K562 (cell line): Measurements from ENCODE around the gene ENKUR. TPM values are rescaled to one million over a fixed set of nuclear protein-coding genes. Genes with fewer than 3 reads are reported as not detected.
A peak's percentile ranks its signal among the peaks of the same experiment; 100 is the strongest.

Experiments
- BCOR ChIP-seq: fragments of 450-650 bp; IDR thresholded peaks from 2 replicates; pipeline ENCODE4 v1.6.1; 2016
- CBFA2T3 ChIP-seq: fragments of 450-650 bp; IDR thresholded peaks from 2 replicates; pipeline ENCODE4 v1.6.1; 2017
- COPS2 ChIP-seq: fragments of 450-650 bp; conservative IDR thresholded peaks from 2 replicates; pipeline ENCODE4 v1.6.1; 2016; ENCODE audit warnings: mild to moderate bottlenecking, moderate library complexity
- ELF2 ChIP-seq: fragments of 250-450 bp; sonication (Bioruptor Pico); IDR thresholded peaks from 2 replicates; pipeline ENCODE4 v1.5.0; 2021; ENCODE audit warnings: mild to moderate bottlenecking
- JUN ChIP-seq, 2 experiments: sonication (generic) in 1 of 2; formaldehyde crosslinking in 1 of 2; IDR thresholded peaks; 2 replicates each; pipeline versions ENCODE4 v1.6.1 to v1.8.0; 2012 to 2022; ENCODE audit warnings: borderline replicate concordance in 2 of 2, mild to moderate bottlenecking in 2 of 2, improper control_type of control experiment in 1 of 2, low read depth in 1 of 2, low read length in 1 of 2, missing genetic modification reagents in 1 of 2
- KLF1 ChIP-seq: fragments of 450-650 bp; IDR thresholded peaks from 2 replicates; pipeline ENCODE4 v1.6.1; 2016; ENCODE audit warnings: missing genetic modification characterization, missing compliant biosample characterization
- KLF16 ChIP-seq: IDR thresholded peaks from 2 replicates; pipeline ENCODE4 v1.6.1; 2016; ENCODE audit warnings: antibody characterized with exemption
- MIER1 ChIP-seq: fragments of 450-650 bp; IDR thresholded peaks from 2 replicates; pipeline ENCODE4 v1.6.1; 2016; ENCODE audit warnings: antibody characterized with exemption, mild to moderate bottlenecking, low read depth
- PHB ChIP-seq: fragments of 250-450 bp; sonication (Bioruptor Pico); IDR thresholded peaks from 2 replicates; pipeline ENCODE4 v1.5.0; 2021
- RB1 ChIP-seq: fragments of 450-650 bp; IDR thresholded peaks from 2 replicates; pipeline ENCODE4 v1.6.1; 2017; ENCODE audit warnings: low read depth, mild to moderate bottlenecking
- RBM22 ChIP-seq: fragments of 200-400 bp; formaldehyde crosslinking; IDR thresholded peaks from 2 replicates; pipeline ENCODE4 v1.6.1; 2018; ENCODE audit warnings: low read length, low read depth; ENCODE audit not compliant: poor library complexity, severe bottlenecking
- RBM39 ChIP-seq: fragments of 200-400 bp; formaldehyde crosslinking; optimal IDR thresholded peaks from 2 replicates; pipeline ENCODE3; 2018; ENCODE audit warnings: low read depth, low read length
- SETDB1 ChIP-seq: IDR thresholded peaks from one replicate; pipeline ENCODE4 v1.6.1; 2012; ENCODE audit warnings: low read length, control low read depth, inconsistent platforms
- SMARCC2 ChIP-seq: fragments of 450-650 bp; IDR thresholded peaks from 2 replicates; pipeline ENCODE4 v1.6.1; 2017; ENCODE audit warnings: antibody characterized with exemption, moderate library complexity, mild to moderate bottlenecking, low read depth
- STAG1 ChIP-seq: sonication (generic); formaldehyde crosslinking; IDR thresholded peaks from 2 replicates; pipeline ENCODE4 v1.5.0; 2020; ENCODE audit warnings: missing genetic modification reagents, borderline replicate concordance
- WHSC1 ChIP-seq: IDR thresholded peaks from one replicate; pipeline ENCODE4 v1.6.1; 2012; ENCODE audit warnings: low read length, control low read depth, inconsistent platforms
- ZFPM2 ChIP-seq: fragments of 250-450 bp; sonication (Bioruptor Pico); IDR thresholded peaks from 2 replicates; pipeline ENCODE4 v1.5.1; 2022; ENCODE audit warnings: mild to moderate bottlenecking
- ZKSCAN1 ChIP-seq: fragments of 150-350 bp; IDR thresholded peaks from 2 replicates; pipeline ENCODE4 v1.6.1; 2016; ENCODE audit warnings: low read depth, low read length
- ZNF175 ChIP-seq: fragments of 200-800 bp; sonication (Bioruptor generic); IDR thresholded peaks from 2 replicates; pipeline ENCODE4 v1.6.1; 2016; ENCODE audit warnings: low read depth, mild to moderate bottlenecking, missing genetic modification characterization, missing compliant biosample characterization
- ZNF23 ChIP-seq: fragments of 250-450 bp; sonication (Bioruptor Pico); IDR thresholded peaks from 2 replicates; pipeline ENCODE4 v1.4.0; 2020; ENCODE audit warnings: mild to moderate bottlenecking
- ZNF431 ChIP-seq: sonication (generic); formaldehyde crosslinking; IDR thresholded peaks from 2 replicates; pipeline ENCODE4 v1.8.0; 2022; ENCODE audit warnings: mild to moderate bottlenecking, missing genetic modification reagents
- ZNF583 ChIP-seq: fragments of 250-450 bp; sonication (Bioruptor Pico); IDR thresholded peaks from 2 replicates; pipeline ENCODE4 v1.4.0; 2020
- polyA plus RNA-seq, 8 experiments: library from polyadenylated mRNA; depleted of rRNA in 4 of 8; stranded (reverse) in 5 of 8; unstranded in 3 of 8; fragments of >200 nt; fragmentation: Nextera tagmentation in 2 of 8; fragmentation: Illumina TruSeq in 1 of 8; extraction: Ambion mirVana in 2 of 8; extraction: Trizol in 1 of 8; gene quantifications; 2 replicates each; pipeline versions ENCODE4 v1.2.1 to v1.2.3, GENCODE V29; 2011 to 2014; ENCODE audit warnings: inconsistent platforms in 1 of 8, missing spikeins in 1 of 8
- total RNA-seq, 7 experiments: library from RNA; depleted of rRNA in 6 of 7; stranded (reverse); fragments of >200 nt in 6 of 7; fragmentation: Illumina TruSeq in 2 of 7; extraction: Trizol in 2 of 7; gene quantifications; 2 replicates each; pipeline versions ENCODE4 v1.2.1 to v1.2.3, GENCODE V29; 2011 to 2021; ENCODE audit warnings: low replicate concordance in 1 of 7
- TF ChIP-seq, protein P1 (sequence below): fragments of 450-650 bp; IDR thresholded peaks from 2 replicates; pipeline ENCODE4 v1.6.1; 2016; ENCODE audit warnings: missing biosample characterization, missing genetic modification characterization
- TF ChIP-seq, protein P2 (sequence below): fragments of 250-450 bp; sonication (Bioruptor Pico); IDR thresholded peaks from 2 replicates; pipeline ENCODE4 v1.4.0; 2020; ENCODE audit warnings: mild to moderate bottlenecking, moderate library complexity
- TF ChIP-seq, protein P3 (sequence below): fragments of 250-450 bp; sonication (Bioruptor Pico); IDR thresholded peaks from 2 replicates; pipeline ENCODE4 v1.4.0; 2020; ENCODE audit warnings: mild to moderate bottlenecking, moderate library complexity

ENKUR gene
- total and polyA plus RNA-seq, 9 of the 15 experiments (the other 6 are each of a cell fraction or from before 2014, with no cell fraction given) = 0.06 to 0.46 (median 0.20) TPM

DNA sequence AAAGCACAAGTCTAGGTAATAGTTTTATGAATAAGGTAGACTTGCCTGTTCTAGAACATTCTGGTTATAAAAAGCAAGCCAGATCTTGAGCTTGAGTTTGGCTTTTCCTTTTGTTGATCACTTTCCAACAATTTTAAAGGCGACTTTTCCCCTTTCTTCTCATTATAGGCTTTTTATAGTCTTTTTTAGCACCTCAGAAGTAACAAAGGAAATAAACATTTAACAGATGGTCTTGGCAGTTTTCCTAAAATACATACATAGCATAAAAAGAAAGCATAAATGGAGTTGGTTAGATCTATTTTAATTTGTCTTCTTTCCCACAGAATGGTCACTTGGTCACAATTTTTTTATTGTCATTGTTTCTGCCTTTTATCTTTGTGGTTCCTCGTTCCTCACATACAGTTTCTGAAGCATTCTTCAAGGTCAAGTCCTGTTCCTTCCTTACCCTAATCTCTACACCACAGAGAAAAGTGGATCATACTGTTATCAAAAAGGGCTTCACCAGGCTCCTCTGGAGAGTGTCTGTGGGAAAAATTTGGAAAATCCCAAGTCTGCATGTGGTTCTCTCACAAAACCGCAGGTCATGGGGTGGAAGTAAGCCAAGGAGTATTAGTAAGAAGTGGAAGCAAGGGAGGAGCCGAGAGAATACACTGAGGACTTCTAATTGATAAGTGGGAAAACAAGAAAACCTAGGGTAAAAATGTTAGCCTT, 31.8 kb upstream of the ENKUR start (continued):
- no peak for TF ChIP-seq ZNF23
- TF ChIP-seq SMARCC2 = peak; percentile 54
- TF ChIP-seq RBM39 = no peak
- no peak for TF ChIP-seq ZNF583 (CRISPR knock-in tag)
- TF ChIP-seq ELF2 (CRISPR knock-in tag) = no peak
- 0 out of 2 replicates have a peak, but pooled peaks have one; percentile 20 for TF ChIP-seq ZNF175
- peak; percentile 90 for TF ChIP-seq CBFA2T3
- no peak for TF ChIP-seq KLF1 (tag)
- no peak for TF ChIP-seq MIER1
- no peak for TF ChIP-seq STAG1 (CRISPR knock-in tag)
- no peak for TF ChIP-seq WHSC1
- no peak for TF ChIP-seq SETDB1
- TF ChIP-seq, protein P1, sequence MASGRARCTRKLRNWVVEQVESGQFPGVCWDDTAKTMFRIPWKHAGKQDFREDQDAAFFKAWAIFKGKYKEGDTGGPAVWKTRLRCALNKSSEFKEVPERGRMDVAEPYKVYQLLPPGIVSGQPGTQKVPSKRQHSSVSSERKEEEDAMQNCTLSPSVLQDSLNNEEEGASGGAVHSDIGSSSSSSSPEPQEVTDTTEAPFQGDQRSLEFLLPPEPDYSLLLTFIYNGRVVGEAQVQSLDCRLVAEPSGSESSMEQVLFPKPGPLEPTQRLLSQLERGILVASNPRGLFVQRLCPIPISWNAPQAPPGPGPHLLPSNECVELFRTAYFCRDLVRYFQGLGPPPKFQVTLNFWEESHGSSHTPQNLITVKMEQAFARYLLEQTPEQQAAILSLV (tag) = no peak
- no peak for TF ChIP-seq ZFPM2 (CRISPR knock-in tag)
- TF ChIP-seq ZKSCAN1 = no peak
- TF ChIP-seq KLF16 = no peak
- TF ChIP-seq JUN (IDR thresholded peaks at IDR 0.05; ENCODE audit: borderline replicate concordance, low read depth, low read length) = no peak
- no peak for TF ChIP-seq JUN (CRISPR knock-in tag; IDR thresholded peaks at IDR 0.05; ENCODE audit: borderline replicate concordance)
- no peak for TF ChIP-seq RBM22
- no peak for TF ChIP-seq COPS2
- TF ChIP-seq, protein P2, sequence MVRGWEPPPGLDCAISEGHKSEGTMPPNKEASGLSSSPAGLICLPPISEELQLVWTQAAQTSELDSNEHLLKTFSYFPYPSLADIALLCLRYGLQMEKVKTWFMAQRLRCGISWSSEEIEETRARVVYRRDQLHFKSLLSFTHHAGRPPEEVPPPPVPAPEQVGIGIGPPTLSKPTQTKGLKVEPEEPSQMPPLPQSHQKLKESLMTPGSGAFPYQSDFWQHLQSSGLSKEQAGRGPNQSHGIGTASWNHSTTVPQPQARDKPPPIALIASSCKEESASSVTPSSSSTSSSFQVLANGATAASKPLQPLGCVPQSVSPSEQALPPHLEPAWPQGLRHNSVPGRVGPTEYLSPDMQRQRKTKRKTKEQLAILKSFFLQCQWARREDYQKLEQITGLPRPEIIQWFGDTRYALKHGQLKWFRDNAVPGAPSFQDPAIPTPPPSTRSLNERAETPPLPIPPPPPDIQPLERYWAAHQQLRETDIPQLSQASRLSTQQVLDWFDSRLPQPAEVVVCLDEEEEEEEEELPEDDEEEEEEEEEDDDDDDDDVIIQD (CRISPR knock-in tag) = no peak
- TF ChIP-seq, protein P3, sequence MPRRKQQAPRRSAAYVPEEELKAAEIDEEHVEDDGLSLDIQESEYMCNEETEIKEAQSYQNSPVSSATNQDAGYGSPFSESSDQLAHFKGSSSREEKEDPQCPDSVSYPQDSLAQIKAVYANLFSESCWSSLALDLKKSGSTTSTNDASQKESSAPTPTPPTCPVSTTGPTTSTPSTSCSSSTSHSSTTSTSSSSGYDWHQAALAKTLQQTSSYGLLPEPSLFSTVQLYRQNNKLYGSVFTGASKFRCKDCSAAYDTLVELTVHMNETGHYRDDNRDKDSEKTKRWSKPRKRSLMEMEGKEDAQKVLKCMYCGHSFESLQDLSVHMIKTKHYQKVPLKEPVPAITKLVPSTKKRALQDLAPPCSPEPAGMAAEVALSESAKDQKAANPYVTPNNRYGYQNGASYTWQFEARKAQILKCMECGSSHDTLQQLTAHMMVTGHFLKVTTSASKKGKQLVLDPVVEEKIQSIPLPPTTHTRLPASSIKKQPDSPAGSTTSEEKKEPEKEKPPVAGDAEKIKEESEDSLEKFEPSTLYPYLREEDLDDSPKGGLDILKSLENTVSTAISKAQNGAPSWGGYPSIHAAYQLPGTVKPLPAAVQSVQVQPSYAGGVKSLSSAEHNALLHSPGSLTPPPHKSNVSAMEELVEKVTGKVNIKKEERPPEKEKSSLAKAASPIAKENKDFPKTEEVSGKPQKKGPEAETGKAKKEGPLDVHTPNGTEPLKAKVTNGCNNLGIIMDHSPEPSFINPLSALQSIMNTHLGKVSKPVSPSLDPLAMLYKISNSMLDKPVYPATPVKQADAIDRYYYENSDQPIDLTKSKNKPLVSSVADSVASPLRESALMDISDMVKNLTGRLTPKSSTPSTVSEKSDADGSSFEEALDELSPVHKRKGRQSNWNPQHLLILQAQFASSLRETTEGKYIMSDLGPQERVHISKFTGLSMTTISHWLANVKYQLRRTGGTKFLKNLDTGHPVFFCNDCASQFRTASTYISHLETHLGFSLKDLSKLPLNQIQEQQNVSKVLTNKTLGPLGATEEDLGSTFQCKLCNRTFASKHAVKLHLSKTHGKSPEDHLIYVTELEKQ (CRISPR knock-in tag) = no peak
- TF ChIP-seq BCOR = no peak
- TF ChIP-seq RB1 = no peak
- TF ChIP-seq PHB = no peak
- no peak for TF ChIP-seq ZNF431
